Right ventricle myocardium superior (tissue), 1 donor: ENCODE results near the gene DHRS12. TPM values are rescaled to one million over a fixed set of nuclear protein-coding genes. Genes with fewer than 3 reads are reported as not detected.

Experiments
- ATAC-seq: fragments of 200-7000 bp; cut with Tn5 transposase; one replicate; pipeline ENCODE4 v1.9.1; 2020; ENCODE audit warnings: mild to moderate bottlenecking; ENCODE audit not compliant: poor library complexity
- DNase-seq: peaks from one replicate; pipeline ENCODE4 v3.0.0-alpha.2; 2020
- intact Hi-C: fragments of 100-400 bp; cut with DNase I; formaldehyde crosslinking; loops from one replicate; pipeline ENCODE4 v1.11.2; 2022
- total RNA-seq: library from RNA; stranded (reverse); fragmentation: NEBNext Ultra II Directional; extraction: Animal tissue kit (Norgen Biotek cat#: 25700); gene quantifications from one replicate; pipeline ENCODE4 v1.2.1, GENCODE V29; 2021
- donor health status: DM: no; HTN: yes; CAD: no; lungs with severe emphysema.

Gene DHRS12
- total RNA-seq, 1 donor from 2014 or later: 10.4 TPM

GRCh38 chr13:51770681-51771417 is 33.1 kb downstream of the DHRS12 start:
- intact Hi-C loops: no loop called here
- no peak for ATAC-seq
- DNase-seq: no peak

DNA sequence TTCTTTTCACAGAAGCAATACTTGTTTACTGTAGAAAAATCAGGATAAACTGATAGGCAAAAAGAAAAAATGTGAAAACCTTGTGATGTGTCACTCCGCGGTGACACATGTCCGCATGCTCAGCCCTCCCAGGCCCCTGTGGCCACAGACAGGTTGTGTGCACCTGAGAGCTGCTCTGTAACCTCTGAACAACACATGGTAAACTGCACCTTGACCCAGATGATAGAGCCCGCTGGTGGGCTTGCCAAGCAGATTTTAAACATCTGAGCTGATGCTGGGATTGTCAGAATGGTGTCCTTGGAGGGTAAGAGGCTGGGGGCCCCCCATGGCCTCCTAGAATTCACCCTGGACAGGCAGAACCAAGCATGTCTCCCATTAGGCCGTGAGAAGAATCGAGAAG is 33.8 kb downstream of the DHRS12 start:
- intact Hi-C loops: no loop called here
- no peak for DNase-seq
- ATAC-seq: no peak

DNA sequence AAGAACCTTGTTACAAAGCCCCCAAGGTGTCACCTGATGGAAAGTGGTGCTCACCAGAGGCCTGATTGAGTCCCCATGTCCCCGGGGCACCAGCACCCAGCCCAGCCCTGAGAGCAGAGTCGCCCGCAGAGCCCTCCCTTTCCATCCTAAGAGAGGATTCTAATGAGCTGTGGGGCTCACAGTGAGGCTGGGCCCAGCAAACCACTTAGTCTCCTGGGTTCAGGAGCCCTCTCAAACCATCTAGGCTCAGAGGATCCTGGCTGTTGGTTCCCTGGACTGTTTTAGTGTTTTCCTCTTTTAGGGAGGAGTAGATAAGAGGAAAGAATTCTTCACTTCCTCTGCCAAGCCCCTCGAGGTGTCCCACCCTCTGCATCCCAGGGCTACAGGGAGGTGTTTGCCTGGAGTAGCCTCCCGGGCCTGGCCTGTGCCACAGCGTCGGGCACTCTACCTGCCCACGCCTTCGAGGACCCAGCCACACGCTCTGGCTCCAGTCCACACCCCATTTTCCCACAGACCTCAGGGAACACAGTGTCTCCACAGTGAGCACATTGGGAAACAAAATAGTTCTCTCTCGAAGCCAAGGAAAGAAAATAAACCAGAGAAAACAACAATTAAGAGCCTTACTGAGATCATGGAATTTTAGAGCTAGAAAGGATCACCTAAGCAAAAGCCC is 34.4 kb downstream of the DHRS12 start:
- DNase-seq (peak; percentile 80), ATAC-seq (peak; percentile 86)
- intact Hi-C loops: no loop called here

GRCh38 chr13:51768976-51769375 is 35.0 kb downstream of the DHRS12 start:
- DNase-seq (no peak), ATAC-seq (no peak)
- intact Hi-C loops: no loop called here

GRCh38 chr13:51768378-51768921 is 35.5 kb downstream of the DHRS12 start:
- intact Hi-C loops: no loop called here
- DNase-seq: no peak
- ATAC-seq: peak; percentile 18

- no peak for DNase-seq
- intact Hi-C loops: no loop called here
- ATAC-seq: no peak
These were observed 36.9 kb downstream of the DHRS12 start for GRCh38 chr13:51767100-51767499.

GRCh38 chr13:51765142-51765515 is 38.8 kb downstream of the DHRS12 start:
- no peak for ATAC-seq
- DNase-seq: no peak
- intact Hi-C loops: no loop called here

GRCh38 chr13:51764184-51765141 is 39.5 kb downstream of the DHRS12 start:
- peak; percentile 86 for DNase-seq
- ATAC-seq: peak; percentile 92
- intact Hi-C loops: no loop called here

- no peak for DNase-seq
- ATAC-seq: no peak
- intact Hi-C loops: no loop called here
These were observed 40.5 kb downstream of the DHRS12 start for GRCh38 chr13:51763486-51763885.

GRCh38 chr13:51761643-51762350 is 42.2 kb downstream of the DHRS12 start:
- peak; percentile 57 for ATAC-seq
- DNase-seq: peak; percentile 50
- intact Hi-C loops: no loop called here

DNA sequence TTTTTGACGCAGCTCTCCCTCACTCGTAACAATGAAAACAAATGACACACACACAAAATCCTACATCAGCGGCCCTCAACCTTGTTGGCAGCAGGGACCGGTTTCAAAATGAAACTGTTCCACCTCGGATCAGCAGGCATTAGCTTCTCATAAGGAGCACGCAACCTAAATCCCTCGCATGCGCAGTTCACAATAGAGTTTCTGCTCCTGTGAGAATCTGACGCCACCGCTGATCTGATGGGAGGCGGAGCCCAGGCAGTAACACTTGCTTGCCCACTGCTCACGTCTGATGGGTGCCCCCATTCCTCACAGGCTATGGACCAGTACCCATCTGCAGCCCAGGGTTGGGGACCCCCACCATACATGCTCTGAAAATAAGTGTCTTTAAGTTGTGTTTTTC is 43.4 kb downstream of the DHRS12 start:
- intact Hi-C loops: no loop called here
- no peak for DNase-seq
- ATAC-seq: no peak

- no peak for DNase-seq
- ATAC-seq: no peak
- intact Hi-C loops: no loop called here
These were observed 44.7 kb downstream of the DHRS12 start for GRCh38 chr13:51759240-51759639.

DNA sequence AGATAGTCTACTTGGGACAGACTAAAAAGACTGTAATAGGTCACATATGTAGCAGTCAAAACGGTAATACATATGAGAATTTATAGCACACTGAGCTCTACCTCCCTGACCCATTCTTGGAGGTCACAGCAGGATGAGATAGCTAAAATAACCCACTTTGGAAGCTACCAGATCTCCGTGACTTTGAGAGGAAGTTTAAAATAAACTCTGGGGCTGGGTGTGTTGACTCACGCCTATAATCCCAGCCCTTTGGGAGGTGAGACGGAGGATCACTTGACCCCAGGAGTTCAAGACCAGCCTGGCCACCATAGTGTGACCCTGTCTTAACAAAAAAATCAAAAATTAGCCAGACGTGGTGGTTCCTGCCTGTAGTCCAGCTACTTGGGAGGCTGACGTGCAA is 45.3 kb downstream of the DHRS12 start:
- DNase-seq (no peak), ATAC-seq (no peak)
- intact Hi-C loops: no loop called here

DNA sequence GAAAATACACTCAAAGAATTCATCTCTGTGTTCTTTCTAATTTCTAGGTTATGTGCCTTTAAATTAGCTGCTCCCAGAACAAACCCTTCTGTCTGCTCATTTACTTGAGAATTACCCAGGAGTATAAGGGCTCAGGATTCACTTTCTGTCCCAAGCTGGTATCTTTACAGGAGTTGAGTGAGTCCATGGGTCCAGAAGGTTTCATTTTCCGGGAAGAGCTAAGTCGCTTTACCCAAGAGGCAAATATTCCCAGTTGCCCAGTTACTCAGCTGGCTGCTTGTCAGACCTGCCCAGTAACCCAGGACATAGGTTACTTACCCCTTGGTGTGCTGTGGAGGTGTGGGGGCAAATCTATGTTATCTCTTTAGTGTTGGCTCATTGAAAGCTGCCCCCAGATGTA is 47.3 kb downstream of the DHRS12 start:
- ATAC-seq (no peak), DNase-seq (no peak)
- intact Hi-C loops: no loop called here

DNA sequence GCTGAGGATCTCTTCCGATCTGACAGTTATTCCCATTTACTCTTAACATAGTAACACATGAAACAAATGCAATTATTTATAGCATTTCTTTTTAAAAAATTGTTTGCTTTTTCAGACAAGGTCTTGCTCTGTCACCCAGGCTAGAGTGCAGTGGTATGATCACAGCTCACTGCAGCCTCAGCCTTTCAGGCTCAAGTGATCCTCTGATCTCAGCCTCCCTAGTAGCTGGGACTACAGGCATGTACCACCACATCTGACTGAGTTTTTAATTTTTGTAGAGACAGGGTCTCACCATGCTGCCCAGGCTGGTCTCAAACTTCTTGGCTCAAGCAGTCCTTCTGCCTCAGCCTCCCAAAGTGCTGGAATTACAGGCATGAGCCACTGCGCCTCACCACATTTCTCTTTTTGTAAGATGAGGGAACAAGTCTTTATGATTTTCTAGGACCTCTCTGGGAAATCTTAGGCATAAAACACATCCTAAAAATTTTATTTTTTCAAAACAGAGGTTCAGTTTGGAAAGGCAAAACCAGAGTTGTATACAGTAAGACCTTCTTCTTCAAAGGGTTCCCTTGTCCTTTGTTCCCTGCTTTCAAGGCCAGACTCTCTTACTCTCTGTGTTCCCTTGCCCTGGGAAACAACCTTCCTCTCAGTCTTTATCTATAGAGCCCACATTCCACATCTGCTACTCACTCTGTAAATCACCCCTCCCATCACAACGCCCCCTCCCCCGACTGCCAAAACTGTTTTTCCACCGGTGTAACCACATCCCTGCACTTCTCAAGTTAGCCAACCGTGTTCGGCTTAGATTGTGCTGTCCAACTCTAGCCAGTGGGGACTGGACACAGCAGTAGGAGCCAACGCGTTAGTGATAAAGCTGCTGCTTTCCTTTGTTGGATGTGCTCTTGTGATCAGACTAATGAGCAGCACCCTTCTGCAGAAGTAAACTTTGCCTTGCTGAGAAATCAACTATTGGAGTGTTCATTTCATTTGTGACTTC is 56.2 kb downstream of the DHRS12 start:
- intact Hi-C loops: no loop called here
- DNase-seq: no peak
- ATAC-seq: no peak

GRCh38 chr13:51746802-51747201 is 57.2 kb downstream of the DHRS12 start:
- DNase-seq (no peak), ATAC-seq (peak; percentile 57)
- intact Hi-C loops: no loop called here

- ATAC-seq (no peak), DNase-seq (no peak)
- intact Hi-C loops: no loop called here
These were observed 58.7 kb downstream of the DHRS12 start for GRCh38 chr13:51745243-51745642.
